SIG-M5 treated with dmso at 0.1 percent for 504 hours (cell line): ENCODE measurements around the gene SCAANT1.

Experiments
- DNase-seq: peaks from one replicate; lab custom pipeline; 2025; ENCODE audit not compliant: unreplicated experiment; lab: John Stamatoyannopoulos, UW

Gene SCAANT1

GRCh38 chr3:63905731-63906620 is 6.2 kb downstream of the SCAANT1 start:
- no peak for DNase-seq

- DNase-seq, result no peak
Observed at GRCh38 chr3:63900459-63900858, 11.7 kb downstream of the SCAANT1 start.

GRCh38 chr3:63900010-63900409 is 12.2 kb downstream of the SCAANT1 start:
- no peak for DNase-seq

DNA sequence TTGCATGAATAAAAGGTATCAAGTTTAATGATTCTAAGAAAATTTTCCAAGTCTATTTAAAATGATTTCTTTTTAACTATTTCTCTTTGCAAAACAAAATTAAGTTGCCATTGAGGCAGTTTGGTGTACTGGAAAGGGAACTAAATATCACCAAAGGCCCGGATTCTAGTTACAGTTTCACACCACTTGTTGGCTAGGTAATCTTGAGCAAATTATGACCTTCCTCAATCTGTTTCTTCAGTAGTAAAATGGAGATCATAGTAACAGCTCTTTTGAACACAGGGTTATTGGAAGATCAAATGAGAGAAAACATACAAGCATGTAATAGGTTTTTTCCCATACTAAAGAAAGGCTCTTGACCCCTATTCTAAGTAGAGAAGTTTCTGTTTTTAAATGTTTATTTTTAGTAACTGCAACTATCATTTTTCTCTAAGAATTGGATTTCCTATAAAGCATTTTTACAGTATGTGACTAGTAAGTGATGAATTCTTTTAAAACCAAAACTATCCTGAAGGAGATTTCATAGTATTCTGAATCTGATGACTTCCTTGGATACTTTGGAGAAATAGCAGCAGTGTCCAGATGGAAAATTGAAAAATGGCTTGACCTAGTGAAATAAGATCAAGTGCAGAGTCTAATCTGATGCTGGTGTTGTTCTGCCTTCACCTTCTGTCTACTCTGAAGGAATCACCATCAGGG is 15.7 kb downstream of the SCAANT1 start:
- no peak for DNase-seq

- DNase-seq, result no peak
Observed at GRCh38 chr3:63895422-63896189, 16.6 kb downstream of the SCAANT1 start.

- no peak for DNase-seq
Observed at GRCh38 chr3:63892773-63893352, 19.3 kb downstream of the SCAANT1 start.

DNA sequence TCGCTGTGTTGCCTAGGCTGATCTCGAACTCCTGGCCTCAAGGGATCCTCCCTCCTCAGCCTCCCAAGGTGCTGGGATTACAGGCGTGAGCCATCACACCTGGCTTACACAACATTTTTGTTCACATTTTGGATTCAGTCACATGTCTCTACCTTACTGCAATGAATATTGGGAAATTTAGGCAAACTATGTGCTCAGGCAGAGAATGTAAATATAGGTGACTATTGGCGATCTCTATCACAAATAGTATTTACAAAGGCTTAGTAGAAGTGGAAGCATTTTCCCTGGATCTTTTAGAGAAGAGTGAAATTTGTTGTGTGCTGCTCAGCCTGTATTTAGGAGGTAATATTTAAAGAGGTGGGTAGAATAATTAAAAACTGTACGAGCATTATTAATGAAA is 20.7 kb downstream of the SCAANT1 start:
- no peak for DNase-seq

DNA sequence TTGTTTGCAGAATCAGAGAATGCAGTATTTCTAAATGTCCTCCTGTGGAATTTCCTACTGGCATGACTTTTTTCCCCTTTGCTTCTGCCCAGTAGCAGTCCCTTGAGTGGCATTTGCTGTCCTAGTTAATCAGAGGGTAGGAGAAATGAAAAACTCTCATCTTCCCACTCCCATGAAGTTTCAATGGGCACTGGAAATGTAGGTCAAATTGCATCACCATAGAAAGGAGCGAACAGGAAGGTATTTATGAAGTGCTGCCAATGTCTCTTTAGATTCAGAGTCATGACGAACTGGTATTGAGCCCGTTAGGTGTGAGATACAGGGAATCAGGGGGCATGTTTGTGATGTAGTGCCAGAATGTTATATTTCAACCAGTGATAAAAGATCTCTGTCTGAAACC is 25.3 kb downstream of the SCAANT1 start:
- DNase-seq, result no peak

GRCh38 chr3:63880653-63881052 is 31.5 kb downstream of the SCAANT1 start:
- DNase-seq, result no peak

DNA sequence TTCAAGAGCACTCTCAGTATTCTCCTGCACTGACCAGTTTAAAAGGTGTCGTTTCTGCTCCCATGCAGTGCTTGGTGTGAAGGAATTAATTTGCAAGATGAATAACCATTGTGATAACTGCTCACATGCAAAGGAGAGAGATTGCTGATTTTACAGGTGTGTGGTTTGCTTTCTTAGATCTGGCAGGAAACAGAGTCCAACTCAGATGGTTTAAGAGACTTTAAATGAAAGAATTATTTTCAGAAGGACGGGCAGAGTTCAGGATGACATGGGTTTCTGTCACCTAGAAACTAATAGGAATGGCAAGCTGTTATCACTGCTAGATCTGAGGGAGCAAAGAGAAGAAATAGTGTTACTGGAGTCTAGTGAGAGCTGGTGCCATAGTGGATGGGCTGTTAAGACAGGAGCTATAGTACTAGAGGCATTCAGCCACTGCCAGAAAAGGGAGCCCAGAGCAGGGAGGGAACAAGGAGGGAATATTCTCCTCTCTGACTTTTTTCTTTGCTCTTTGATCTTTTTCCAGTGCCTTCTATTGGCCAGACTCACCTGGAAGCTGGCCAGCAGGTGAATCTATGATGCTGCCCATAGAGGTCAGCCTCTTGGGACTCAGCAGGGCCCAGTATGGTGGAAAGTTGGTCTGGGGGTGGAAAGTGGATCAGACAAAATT is 33.7 kb downstream of the SCAANT1 start:
- no peak for DNase-seq

- DNase-seq, result no peak
Observed at GRCh38 chr3:63877737-63878393, 34.3 kb downstream of the SCAANT1 start.

- DNase-seq, result no peak
Observed at GRCh38 chr3:63876260-63876659, 35.9 kb downstream of the SCAANT1 start.

DNA sequence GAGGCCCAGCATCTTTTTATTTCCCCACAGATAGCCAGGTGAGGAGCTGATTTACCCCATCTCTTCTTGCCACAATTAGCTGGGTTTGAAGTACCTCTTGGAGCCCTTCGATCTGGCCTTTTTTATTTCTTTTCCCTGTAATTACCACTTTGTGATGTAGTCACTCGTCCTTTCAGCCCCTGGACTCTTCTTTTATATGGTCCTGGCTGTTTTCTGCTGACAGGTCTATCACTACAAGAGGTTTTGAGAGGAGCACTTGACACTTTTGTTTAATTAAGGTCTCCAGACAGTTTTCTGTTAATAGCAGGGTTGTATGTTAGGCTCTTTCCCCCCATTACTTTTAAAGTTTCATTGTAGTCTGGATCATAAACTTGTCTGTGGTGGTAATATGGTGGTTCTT is 36.7 kb downstream of the SCAANT1 start:
- no peak for DNase-seq

GRCh38 chr3:63874769-63875168 is 37.4 kb downstream of the SCAANT1 start:
- DNase-seq, result no peak

GRCh38 chr3:63872135-63872924 is 39.9 kb downstream of the SCAANT1 start:
- DNase-seq, result peak; percentile 95

- DNase-seq, result no peak
Observed at GRCh38 chr3:63870615-63871005, 41.6 kb downstream of the SCAANT1 start.

DNA sequence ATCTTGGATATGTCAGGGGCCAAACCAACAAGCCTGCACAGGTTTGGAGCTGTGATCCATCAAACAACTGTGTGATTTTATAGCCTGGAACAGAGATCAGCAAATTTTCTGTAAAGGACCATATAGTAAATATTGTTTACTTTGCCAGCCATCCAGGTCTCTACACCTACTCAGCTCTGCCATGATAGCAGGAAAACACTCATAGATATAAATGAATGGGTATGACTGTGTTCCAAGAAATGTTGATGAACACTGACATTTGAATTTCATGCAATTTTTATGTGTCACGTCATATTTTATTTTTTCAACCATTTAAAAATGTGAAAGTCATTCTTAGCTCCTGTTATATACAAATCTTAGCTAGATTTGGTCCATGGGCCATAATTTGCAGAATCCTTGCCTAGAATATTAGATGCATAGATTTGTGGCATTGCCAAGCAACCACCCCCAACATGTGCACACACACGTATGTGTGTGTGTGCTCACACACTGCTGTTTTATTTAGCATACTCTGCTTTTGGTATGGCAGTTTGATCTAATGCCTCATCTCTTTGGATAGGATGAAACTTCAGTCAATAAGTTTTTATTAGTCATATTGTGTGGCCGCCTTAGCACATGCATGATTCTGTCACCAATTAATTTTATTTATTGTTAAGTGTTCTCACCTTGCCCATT is 42.1 kb downstream of the SCAANT1 start:
- DNase-seq, result no peak

DNA sequence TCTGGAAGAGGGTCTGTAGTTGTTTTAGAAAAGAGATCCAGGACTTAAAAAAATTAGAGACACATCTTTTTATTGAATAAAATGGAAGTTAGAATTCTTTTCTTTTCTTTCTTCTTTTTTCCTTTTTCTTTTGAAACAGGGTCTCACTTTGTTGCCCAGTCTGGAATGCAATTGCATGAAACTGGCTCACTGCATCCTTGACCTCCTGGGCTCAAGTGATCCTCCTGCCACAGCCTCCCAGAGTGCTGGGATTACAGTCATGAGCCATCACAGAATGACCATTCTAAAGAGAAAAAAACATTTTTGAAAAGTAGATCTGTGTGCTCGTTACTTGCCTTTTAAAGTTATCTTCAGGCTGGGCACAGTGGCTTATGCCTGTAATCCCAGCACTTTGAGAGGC is 45.0 kb downstream of the SCAANT1 start:
- DNase-seq, result no peak

- DNase-seq, result no peak
Observed at GRCh38 chr3:63864965-63865327, 47.2 kb downstream of the SCAANT1 start.
